GM04504 (cell line): ENCODE data around the gene MEX3D.
A peak's percentile ranks its signal among the peaks of the same experiment; 100 is the strongest.

Experiments used
- DNase-seq: peaks from one replicate; pipeline ENCODE4 v3.0.0-alpha.2; 2012; ENCODE audit warnings: low read depth

MEX3D gene

DNA sequence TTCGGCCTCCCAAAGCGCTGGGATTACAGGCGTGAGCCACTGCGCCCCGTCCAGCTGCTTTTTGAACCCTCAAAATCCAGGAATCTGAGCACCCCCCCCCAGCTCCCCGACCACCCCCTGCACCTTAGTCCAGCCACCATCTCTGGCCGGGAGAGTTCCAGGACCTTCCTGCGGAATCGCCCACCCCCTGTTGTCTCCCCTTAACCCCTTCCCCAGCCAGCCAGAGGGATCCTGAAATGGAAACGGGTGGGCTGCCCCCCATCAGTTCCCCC lies 25.3 kb upstream of the MEX3D start:
- DNase-seq: no peak

DNA sequence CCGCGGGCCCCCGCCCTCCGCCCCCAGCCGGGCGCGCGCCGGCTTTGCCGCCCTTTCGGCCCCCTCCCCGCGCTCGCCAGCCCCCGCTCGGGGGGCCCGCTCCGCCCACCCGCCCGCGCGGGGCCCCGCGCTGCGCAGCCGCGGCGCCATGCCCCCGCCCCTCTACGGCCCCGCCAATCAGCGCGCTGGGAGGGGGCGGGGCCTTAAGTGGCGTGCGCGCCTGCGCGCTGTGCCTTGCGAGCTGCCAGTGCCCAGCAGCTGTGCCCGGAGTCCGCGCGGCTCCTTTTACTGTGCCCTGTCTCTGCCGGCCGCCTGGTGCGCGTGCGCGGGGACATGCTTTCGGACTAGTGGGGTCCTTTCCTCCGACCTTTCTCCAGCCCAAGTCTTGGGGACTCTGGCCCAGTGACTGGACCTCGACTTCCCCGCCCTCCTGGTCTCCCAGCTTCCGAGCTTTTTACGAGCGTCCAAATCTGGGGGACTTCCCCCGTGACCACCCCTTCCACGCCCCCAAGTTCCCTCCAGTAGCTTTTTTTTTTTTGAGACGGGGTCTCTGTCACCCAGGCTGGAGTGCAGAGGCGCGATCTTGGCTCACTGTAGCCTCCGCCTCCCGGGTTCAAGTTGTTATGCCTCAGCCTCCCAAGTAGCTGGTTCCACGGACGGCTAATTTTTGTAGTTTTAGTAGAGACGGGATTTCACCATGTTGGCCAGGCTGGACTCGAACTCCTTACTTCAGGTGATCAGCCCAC lies 24.8 kb upstream of the MEX3D start, which contains the start of gene MBD3:
Gene MBD3, minus strand, starts transcription at position 111 of the 746 bp plus-strand sequence. CDS start 234 bp downstream, outside the sequence.
- peak; percentile 85 for DNase-seq

DNA sequence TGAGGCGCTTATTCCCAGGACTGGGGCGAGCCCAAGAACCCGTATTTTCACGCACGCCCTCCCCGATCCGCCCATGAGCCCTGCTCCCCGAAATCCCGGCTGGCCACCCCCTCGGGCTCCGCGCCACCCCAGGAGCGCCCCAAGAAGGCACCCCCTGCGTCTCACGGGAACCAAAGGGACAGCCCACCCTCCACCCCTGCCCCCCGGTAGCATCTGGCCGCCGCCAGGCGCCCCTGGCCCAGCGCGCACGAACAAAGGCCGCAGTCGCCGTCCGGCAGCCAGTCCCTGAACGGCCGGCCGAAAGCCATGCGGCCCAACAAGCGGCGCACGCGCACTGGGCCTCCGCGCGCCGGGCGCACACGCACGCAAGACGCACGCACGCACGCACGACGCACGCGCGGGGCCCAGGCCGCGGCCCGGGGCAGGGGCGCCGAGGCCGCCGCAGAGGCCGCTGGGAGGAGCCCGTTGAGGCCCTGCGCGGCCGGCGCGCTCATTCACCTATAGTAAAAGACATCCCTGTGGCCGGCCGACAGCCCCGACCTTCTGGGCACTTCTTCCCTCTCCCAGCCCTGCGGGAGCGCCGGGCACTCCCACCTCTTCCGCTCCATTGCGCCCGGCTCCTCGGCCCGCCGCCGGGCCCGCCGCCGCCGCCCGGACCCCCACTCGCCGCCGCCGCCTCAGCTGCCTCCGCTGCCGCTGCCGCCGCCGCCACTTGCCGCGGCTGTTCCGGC lies 24.1 kb upstream of the MEX3D start:
- peak; percentile 75 for DNase-seq

DNA sequence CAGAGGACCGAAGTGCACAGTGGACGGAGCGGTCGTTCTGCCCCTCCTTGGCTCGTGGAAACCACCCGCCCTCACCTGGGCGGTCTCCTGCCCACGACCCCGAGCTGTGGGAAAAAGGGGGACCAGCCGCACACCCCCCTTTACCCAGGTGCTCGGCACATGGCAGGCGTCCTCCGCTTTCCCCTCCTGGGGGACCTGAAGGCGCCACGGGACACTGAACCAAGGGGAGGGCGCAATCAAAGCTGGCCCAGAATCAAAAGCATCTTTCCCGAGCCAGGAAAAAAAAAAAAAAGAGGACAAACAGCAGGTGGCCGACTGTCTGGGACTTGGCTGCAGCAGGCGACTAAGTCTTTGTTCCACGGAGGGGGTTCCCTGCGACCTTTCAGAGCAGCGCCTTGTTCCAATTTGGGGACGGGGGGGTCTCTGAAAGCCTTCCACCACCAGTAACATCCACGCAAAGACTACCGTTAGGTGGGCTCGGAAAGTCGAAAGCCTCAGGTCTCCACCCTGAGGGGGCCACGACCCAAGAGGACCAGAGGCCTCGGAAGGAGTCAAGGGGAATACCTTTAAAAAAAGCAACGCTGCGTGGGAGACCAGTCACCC lies 23.4 kb upstream of the MEX3D start:
- DNase-seq: no peak

DNA sequence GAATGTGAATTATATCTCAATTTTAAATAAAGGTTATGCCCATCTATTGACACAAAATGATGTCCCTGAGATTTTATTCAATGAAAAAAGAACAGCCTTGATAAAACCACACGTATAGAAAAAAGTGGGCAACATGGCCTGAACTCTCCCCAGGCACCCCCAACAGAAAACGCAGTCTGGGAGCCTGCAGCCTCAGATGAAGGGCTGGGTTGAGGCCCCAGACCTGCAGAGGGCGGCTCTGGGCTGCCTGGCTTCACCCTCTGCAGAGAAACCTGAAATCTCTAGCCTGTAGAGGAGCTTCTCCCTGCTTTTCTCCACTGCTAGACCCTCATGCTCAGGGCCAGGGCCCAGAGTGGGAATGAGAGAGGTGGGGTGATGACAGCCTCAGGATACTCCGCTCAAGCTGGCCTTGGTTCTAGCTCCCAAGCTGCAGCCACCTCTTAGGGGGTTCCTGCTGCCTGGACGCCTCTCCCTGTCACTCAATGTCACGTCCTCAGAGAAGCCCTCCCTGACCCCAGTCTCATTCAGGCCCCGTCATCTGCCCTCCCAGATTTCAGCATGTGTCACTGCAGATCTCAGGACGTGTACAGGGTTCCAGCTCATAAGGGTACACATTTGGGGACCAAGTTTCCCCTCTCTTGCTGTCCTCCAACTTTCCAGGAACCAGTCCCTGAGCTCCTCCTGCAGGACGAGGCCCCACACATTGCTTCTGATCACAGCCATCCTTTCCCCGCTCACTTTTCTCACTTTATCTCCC lies 22.7 kb upstream of the MEX3D start:
- DNase-seq: no peak

DNA sequence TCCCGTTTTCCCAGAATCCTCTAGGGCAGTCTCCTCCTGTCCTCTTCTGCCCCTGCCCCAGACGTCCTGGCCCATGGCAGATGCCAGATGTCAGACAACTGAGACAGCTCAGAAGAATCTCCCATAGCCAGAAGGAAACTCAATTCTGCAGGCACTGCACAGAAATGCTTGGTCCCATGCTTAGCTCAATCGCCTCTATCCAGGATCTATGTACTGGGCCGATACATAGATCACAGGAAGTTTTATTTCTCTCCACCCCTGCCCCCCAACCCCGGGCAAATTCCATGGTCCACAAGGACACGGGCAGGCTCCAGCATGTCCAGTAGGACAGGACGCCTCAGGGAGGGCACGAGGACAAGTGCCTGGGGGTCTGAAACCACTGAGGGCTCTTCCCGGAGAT lies 19.7 kb upstream of the MEX3D start:
- DNase-seq: no peak

DNA sequence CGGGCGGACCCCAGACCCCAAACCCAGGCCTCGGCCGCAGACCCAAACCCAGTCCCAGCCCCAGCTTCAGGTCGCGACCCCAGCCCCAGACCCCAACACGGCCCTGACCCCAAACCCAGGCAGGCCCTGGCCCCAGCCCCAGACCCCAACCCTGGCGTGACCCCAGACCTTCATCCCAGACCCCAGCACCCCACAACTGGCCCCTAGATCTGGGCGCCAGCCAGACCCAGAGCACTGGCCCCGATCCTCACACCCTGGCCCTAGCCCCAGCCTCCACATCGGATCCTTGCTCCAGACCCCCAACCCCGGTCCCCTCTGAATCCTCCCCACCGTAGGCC lies 17.1 kb upstream of the MEX3D start:
- DNase-seq: no peak

DNA sequence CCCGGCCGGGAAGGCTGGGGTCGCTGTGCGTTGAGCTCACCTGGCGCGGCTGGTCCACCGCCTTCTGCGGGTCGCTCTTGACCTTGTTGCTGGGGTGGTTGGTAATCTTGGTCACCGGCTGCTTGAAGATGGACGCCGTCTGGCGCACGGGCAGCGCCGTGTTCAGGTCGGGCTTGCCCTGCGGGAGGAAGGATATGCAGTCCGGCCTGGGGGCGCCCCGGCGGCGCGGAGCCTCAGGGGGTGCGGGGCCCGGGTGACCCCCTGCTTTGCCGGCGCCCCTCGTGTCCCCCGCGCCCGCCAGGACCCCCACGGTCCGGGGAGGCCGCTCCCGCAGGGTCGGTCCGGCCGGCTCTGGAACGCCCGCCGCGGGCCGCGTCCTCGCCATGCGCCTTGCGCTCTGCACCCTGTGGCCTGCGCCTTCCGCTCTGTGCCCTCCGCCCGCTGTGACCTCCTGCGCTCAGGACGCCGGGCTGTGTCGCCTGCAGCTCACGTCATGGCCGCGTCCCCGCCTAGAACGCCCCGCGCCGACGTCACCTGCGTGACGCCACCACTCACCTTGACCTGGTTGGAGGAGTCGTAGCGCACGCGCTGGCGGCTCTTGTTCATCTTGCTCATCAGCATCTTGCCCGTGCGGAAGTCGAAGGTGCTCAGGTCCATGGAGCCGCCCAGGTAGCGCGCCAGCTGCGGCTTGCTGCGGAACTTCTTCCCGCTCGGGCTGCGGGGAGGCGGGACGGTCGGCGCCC lies 16.5 kb upstream of the MEX3D start:
- no peak for DNase-seq

DNA sequence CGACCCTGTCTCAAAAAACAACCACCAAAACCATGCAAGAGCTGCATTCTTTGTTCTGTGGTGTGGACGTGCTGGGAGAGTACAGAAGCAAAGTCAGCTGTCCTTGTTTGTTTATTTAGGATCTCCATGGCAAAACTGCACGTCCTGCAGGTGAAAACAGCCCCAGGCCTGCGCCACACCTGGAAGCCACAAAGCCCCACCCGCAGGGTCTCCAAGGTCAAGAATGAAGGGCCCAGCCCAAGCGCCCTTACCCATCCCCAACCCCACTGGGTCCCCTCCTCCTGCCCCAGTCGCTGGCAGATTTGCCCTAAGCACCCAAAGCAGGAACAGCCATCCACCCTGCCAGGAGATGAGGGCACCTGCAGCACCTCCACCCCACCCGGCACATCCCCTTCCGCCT lies 14.1 kb upstream of the MEX3D start:
- no peak for DNase-seq

DNA sequence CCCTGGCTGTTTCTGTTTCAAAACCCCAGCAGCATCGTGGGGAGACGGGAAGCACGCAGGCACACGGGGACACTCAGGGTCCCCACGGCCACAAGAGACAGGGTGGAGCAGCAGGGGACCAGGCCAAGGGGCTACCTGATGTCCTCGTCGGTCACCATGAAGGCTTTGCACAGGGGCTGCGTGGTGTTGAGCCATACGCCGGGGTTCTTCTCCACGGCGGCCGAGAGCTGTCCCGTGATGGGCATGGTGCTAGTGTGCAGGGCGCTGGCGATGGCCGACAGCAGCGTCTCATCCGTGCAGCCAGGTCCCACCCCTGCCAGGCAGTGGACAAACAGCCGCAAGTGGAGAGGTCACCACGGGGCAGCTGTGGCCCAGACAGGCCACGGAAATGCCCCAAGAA lies 12.8 kb upstream of the MEX3D start:
- no peak for DNase-seq

DNA sequence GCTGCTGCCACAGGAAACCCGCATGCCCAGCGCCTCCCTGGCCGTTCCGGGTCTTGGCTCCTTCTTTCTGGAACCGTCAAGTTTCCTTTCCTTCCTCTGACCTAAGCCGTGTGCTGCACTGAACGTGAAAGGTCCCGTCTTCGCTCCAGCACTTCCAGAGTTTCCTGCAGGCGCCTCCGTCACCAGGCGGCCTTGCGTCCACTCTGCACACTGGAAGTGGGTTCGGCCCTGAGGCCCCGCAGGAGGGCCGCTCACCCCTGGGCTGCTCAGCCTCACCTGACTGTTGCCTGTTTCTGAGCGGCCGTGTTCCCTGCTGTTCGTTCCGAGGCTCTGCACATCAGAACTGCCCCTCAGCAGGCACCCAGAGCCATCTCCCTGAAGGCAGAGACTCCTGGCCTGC lies 12.3 kb upstream of the MEX3D start:
- no peak for DNase-seq

DNA sequence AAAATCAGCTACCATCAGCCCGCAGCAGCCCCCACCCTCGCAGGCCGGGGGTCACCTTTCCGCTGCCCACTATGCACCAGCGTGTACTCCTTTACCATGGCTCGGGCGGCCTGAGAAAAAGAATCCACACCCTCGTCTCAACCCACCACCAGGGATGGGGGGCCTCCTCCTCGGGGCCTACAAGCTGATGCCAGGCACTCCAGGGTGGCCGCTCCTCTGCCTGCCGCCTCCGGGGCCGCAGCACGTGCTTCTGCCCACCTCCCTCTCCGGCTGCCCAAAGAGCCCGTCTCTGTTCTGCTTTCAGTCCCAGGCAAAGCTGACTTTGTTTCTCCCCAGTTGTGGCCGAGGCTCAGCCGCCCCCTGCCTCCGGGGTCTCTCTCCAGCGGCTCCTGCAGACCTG lies 11.1 kb upstream of the MEX3D start:
- no peak for DNase-seq

DNA sequence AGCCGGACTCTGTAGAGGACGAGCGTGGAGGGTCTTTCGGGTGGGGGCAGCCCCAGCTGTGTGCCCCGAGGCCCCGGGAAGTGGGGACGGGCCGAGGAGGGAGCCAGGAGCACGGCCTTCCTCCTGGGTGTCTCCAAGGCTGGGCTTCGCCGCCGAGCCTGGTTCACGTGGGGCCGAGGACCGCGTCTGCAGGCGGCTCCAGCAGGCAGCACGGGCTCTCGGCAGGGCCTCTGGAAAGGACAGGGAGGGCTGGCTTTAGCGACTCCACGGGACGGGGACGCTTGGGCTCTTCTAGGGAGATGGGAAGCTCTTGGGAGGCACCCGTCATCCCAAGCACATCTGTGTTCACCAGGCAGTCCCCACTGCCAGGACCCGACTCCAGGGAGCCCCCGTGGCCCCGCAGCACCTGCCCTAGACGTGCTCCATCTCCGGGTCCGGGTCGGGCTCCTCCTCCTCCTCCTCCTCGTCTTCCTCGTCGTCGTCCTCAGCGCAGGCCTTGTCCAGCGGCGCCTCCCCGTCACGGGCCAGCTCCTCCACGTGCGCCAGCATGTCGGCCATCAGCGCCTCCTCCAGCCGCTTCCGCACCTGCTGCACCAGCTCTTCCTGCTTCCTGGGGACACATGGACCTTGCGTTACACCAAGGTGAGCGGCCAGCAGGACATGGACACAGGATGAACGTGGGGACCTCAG lies 9.9 kb upstream of the MEX3D start:
- no peak for DNase-seq

DNA sequence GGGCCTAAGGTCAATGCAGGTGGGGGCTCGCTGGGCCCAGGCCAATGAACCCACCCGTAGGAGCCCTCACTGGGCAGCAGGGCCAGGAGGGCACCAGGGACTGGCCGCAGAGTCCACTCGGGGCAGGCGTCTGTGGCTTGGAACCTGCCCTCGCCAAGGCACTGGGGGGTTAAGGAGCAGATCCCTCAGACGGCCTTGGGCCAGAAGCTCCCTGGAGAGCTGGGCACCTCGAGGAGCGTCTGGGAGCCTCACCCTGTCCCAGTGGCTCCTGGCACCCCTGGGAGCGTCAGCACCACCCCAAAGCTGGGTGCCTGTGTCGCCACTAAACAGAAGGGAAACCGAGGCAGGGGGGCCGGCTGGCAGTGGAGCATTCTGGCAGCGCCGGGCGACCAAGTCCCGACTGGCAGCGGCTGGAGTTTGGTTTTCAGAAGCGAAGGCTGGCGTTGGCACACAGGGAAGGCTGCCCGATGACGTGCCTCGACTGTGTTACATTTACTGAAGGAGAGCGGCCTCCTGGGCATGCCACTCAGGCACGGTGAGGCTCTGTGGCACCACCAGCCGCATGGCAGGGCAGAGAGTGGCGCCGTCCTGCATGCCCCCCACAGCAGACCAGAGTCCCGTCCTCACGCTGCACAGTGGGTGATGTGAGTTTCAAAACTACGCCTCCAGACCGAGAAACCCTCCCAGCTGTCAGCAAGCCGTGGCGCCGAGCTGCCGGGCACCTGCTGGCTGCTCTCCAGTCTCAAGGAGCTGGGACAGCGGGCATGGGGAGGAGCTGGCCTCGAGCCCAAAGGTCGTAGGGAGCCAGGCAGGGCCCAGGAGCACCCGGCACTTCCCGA lies 9.2 kb upstream of the MEX3D start:
- no peak for DNase-seq

DNA sequence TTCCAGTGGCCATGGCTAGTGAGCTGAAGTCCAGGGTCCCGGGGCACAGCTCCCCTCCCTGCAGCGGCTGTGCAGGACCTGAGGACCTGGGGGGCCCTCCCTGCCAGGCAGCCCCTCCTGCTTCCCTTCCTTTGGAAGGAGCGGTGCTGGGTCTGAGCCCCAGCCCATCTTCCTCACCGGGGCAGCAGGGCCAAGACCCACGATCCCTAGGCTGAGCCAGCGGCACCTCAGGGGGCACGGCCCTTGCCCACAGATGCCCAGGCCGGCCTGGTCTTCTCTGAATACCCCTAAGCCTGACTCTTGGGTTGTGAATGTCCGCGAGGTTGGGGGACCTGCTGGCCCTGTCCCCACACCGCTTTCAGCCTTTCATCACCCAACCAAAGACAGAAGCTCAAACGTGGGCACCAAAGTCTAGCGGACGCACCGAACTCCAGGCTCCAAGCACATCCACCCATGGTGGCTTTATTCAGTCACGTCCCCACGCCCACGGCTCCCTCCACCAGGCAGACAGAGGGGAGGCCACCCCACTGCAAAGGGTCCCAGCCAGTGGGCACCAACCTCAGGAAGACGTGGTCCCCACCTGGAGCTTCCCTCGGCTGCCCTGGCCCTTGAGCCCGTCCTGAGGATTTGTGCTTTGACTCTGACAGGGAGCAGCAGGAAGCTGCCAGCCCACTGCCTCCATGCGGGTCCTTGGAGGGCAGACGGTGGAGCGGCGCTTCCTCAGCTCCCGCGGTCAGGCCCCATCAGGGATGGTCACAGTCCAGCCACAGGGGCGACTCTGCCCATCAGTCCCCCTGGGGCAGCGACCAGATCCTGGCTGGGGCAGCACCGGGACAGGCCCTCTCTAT lies 8.3 kb upstream of the MEX3D start:
- no peak for DNase-seq

DNA sequence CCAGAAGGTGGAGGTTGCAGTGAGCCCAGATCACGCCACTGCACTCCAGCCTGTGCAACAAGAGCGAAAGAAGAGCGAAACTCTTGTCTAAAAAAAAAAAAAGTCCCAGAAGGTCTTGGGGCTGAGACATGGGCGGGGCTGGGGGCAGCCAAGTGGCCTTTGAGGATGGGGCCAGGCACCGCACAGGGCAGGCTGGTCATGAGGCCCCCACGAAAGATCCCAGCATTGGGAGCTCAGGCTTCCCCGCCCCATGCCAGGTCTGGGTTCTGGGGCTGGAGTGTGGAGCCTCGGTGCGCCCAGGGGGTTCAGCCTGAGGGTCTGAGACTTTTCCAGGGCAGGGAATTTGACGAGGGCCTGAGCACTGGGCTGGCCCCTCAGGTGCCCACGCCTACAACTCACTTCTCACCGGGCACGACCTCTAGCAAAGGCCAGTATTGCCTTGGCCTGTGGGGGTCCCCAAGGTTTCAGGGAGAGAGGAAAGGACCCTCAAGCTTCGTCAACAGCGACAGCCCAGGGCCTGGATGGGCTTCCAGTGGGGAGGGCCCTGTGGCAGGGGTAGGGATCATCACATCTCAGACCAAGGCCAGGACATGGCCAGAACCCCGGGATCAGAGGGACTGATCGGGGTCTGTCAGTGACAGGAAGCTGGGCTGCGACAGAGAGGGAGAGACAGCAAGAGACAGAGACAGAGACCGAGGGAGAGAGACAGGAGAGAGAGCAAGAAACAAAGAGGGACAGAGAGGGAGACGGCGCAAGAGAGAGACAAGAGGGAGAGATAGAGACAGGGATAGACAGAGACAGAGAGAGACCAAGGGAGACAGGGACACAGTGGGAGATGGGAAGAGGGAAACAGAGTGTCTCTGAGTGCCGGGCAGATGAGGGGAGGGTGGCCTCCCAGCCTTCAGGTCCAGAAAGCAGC lies 7.5 kb upstream of the MEX3D start:
- no peak for DNase-seq

DNA sequence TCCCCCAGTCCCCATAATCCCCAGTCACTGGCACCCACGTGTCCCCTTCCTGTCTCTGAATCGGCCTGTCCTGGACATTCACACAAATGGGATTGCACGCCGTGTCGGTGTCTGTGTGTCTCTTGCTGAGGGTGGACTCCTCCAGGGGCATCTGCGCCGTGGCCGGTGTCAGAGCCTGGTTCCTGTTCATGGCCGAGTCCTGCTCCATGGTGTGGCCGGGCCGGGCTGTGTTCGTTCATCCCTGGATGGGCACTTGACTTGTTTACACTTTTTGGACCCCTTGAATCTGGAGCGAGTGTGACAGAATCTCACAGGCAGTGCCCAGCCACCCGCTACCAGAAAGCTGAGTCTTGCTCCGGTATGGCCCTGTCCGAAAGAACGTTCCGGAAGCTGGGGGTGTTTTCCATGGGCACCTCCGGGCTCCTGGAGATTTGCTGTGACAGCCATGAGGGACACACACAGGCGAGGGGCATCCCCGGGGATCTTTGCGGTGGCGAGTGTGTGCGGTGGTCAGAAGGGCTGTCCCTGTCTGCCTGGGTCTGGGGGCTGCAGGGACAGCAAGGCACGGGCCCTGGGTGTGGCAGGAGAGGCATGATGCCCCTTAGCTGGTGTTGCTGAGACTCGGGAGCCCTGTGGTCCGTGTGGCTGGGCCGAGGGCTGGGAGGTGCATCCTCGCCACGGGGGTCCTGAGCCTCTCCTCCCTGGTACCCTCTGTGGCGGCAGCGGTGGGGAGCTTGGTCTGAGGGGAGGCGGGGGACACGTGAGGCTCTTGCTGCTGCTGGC lies 6.4 kb upstream of the MEX3D start:
- DNase-seq: no peak

DNA sequence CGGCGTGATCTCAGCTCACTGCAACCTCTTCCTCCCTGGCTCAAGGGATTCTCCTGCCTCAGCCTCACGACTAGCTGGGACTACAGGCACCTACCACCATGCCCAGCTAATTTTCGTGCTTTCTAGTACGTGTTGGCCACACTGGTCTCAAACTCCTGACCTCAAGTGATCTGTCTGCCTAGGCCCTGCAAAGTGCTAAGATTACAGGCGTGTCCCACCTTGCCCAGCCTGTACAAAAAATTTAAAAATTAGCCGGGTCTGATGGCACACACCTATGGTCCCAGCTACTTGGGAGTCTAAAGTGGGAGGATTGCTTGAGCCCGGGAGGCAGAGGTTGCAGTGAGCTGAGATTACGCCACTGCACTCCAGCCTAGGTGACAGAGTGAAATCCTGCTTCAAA lies 4.7 kb upstream of the MEX3D start:
- no peak for DNase-seq
